T-cell (primary cell): ENCODE measurements around the gene STK39. TPM values are rescaled to one million over a fixed set of nuclear protein-coding genes. Genes with fewer than 3 reads are reported as not detected.

Source experiments
- ATAC-seq, 4 experiments: fragments of 200-7000 bp in 3 of 4; fragments of 150-1000 bp in 1 of 4; cut with Tn5 transposase; replicated peaks in 1 of 4; 1 replicate in 3 of 4; 2 replicates in 1 of 4; pipeline ENCODE4 v1.10.0; 2021; ENCODE audit warnings: moderate library complexity in 3 of 4, mild to moderate bottlenecking in 2 of 4, moderate number of reproducible peaks in 1 of 4
- CTCF ChIA-PET, 2 donors: fragments of 300-600 bp; sonication (Branson Sonifier 250); formaldehyde crosslinking; loops; one replicate each; lab custom pipeline; 2022; ENCODE audit warnings: antibody characterized with exemption in 2 of 2; lab: Charles Lee
- POLR2A ChIA-PET, 2 donors: fragments of 300-600 bp; sonication (Branson Sonifier 250); formaldehyde crosslinking; loops; one replicate each; lab custom pipeline; 2022; ENCODE audit warnings: antibody characterized with exemption in 2 of 2; lab: Charles Lee
- DNase-seq, 35 experiments: peaks; one replicate each; pipeline versions ENCODE4 v3.0.0 to v3.0.0-alpha.2; 2013 to 2023
- H3K27ac ChIP-seq: one replicate; pipeline ENCODE4 v1.5.1; 2013; ENCODE audit warnings: low read length
- H3K27me3 ChIP-seq, 2 experiments: replicated peaks in 1 of 2; 1 replicate in 1 of 2; 2 replicates in 1 of 2; pipeline versions ENCODE4 v1.6.1 to v1.7.0; 2013; ENCODE audit warnings: low read length in 1 of 2, mixed read lengths in 1 of 2; ENCODE audit not compliant: control insufficient read depth in 2 of 2, insufficient read depth in 2 of 2; ENCODE audit errors: extremely low read depth in 1 of 2
- H3K36me3 ChIP-seq, 2 donors: 1 replicate in 1 of 2; 2 replicates in 1 of 2; pipeline versions ENCODE4 v1.6.1 to v1.7.0; 2013; ENCODE audit warnings: low read length in 1 of 2; ENCODE audit not compliant: control insufficient read depth in 2 of 2, insufficient read depth in 1 of 2; ENCODE audit errors: extremely low read depth in 1 of 2
- H3K4me1 ChIP-seq, 2 experiments: 1 replicate in 1 of 2; 2 replicates in 1 of 2; pipeline versions ENCODE4 v1.6.1 to v1.7.0; 2013; ENCODE audit warnings: low read length in 2 of 2, mixed read lengths in 1 of 2; ENCODE audit not compliant: insufficient read depth in 2 of 2, control insufficient read depth in 1 of 2; ENCODE audit errors: extremely low read depth in 1 of 2
- H3K4me3 ChIP-seq, 2 donors: 1 replicate in 1 of 2; 2 replicates in 1 of 2; pipeline versions ENCODE4 v1.5.1 to v1.7.0; 2013; ENCODE audit warnings: mild to moderate bottlenecking in 2 of 2, low read length in 1 of 2, moderate library complexity in 1 of 2; ENCODE audit not compliant: control insufficient read depth in 1 of 2; ENCODE audit errors: extremely low read depth in 1 of 2
- H3K9me3 ChIP-seq: 2 replicates; pipeline ENCODE4 v1.7.0; 2013
- H3K27ac Mint-ChIP-seq, 2 donors: one replicate each; pipeline ENCODE4 v1.8.0; 2020 to 2021; ENCODE audit warnings: mild to moderate bottlenecking in 2 of 2, mixed read lengths in 2 of 2
- H3K27me3 Mint-ChIP-seq, 2 donors: one replicate each; pipeline ENCODE4 v1.8.0; 2021 to 2022; ENCODE audit warnings: mixed read lengths in 2 of 2
- H3K36me3 Mint-ChIP-seq: one replicate; pipeline ENCODE4 v1.8.0; 2021; ENCODE audit warnings: mixed read lengths
- H3K4me1 Mint-ChIP-seq, 3 donors: one replicate each; pipeline ENCODE4 v1.8.0; 2020 to 2022; ENCODE audit warnings: mixed read lengths in 3 of 3, mild to moderate bottlenecking in 1 of 3
- H3K4me3 Mint-ChIP-seq, 3 donors: one replicate each; pipeline ENCODE4 v1.8.0; 2020 to 2022; ENCODE audit warnings: mild to moderate bottlenecking in 3 of 3, mixed read lengths in 3 of 3, moderate library complexity in 3 of 3
- H3K9me3 Mint-ChIP-seq, 3 donors: one replicate each; pipeline ENCODE4 v1.8.0; 2020 to 2022; ENCODE audit warnings: mixed read lengths in 3 of 3
- WGBS: methylation state at CpG from one replicate; pipeline ENCODE4 v1.1.5; 2013; ENCODE audit warnings: missing lambda C conversion rate; ENCODE audit not compliant: insufficient coverage; 5-methylcytosine and 5-hydroxymethylcytosine counted together
- total RNA-seq, 35 experiments: library from RNA in 6 of 35; stranded (reverse) in 6 of 35; fragments of 120-200 nt in 1 of 35; gene quantifications; one replicate each; pipeline versions ENCODE4 v1.2.1 to v1.2.4 and lab custom pipeline; 2013 to 2026

Gene STK39
- total RNA-seq, 5 donors from 2014 or later (not counting 1 experiment from before 2014, with no cell fraction given) = 15.4 to 25.8 (median 21.0) TPM

GRCh38 chr2:168188002-168188401, 59.4 kb downstream of the STK39 start:
- no peaks in the 10 kb centered on the region for H3K9me3 ChIP-seq
- ChIA-PET CTCF (no interaction called here), POLR2A (no interaction called here)
- H3K27me3 ChIP-seq = no peaks in the 10 kb centered on the region
- no peaks in the 10 kb centered on the region for H3K36me3 ChIP-seq
- DNase-seq (no peak), ATAC-seq (no peak)
- no peak overlapping the region for H3K4me3 ChIP-seq
- Mint-ChIP-seq H3K4me1 (peaks cover 50 to 86% (median 79%) of the 10 kb centered on the region in 3 donors), H3K9me3 (no peaks in the 10 kb centered on the region), H3K27ac (no peak overlapping the region), H3K36me3 (peaks cover 8% of the 10 kb centered on the region), H3K4me3 (no peak overlapping the region), H3K27me3 (no peaks in the 10 kb centered on the region)
- H3K27ac ChIP-seq = no peak overlapping the region
- WGBS = no CpG with 5 or more reads among the region's 2 CpGs
- H3K4me1 ChIP-seq = peaks cover 14 to 26% of the 10 kb centered on the region in 2 experiments

GRCh38 chr2:168186452-168186851, 60.9 kb downstream of the STK39 start:
- Mint-ChIP-seq H3K36me3 (peaks cover 15% of the 10 kb centered on the region), H3K27me3 (no peaks in the 10 kb centered on the region), H3K9me3 (no peaks in the 10 kb centered on the region), H3K27ac (no peak overlapping the region), H3K4me1 (peaks cover 49 to 86% (median 79%) of the 10 kb centered on the region in 3 donors), H3K4me3 (no peak overlapping the region)
- ATAC-seq (no peak), DNase-seq (no peak)
- Histone ChIP-seq H3K4me1 (peaks cover 2 to 11% of the 10 kb centered on the region in 2 experiments), H3K27me3 (no peaks in the 10 kb centered on the region), H3K36me3 (peaks cover 0 to 4% of the 10 kb centered on the region in 2 donors), H3K9me3 (no peaks in the 10 kb centered on the region), H3K4me3 (no peak overlapping the region), H3K27ac (no peak overlapping the region)
- POLR2A ChIA-PET = interaction anchor here in 1 of 2 donors (0.5 kb wide), 1 partner anchor 50 kb away, joined by 3 read pairs; no protein-coding TSS in a partner anchor
- CTCF ChIA-PET = no interaction called here
- WGBS = 100% methylated on average over 1 of the region's 2 CpGs

GRCh38 chr2:168185583-168186274, 61.7 kb downstream of the STK39 start:
- ATAC-seq (no peak), DNase-seq (no peak)
- no peak overlapping the region for H3K27ac Mint-ChIP-seq
- CTCF ChIA-PET = no interaction called here
- H3K27me3 Mint-ChIP-seq = no peaks in the 10 kb centered on the region
- no peaks in the 10 kb centered on the region for H3K9me3 Mint-ChIP-seq
- Histone ChIP-seq H3K36me3 (peaks cover 0 to 6% of the 10 kb centered on the region in 2 donors), H3K27ac (no peak overlapping the region), H3K27me3 (no peaks in the 10 kb centered on the region), H3K9me3 (no peaks in the 10 kb centered on the region), H3K4me3 (no peak overlapping the region), H3K4me1 (peaks cover 2 to 8% of the 10 kb centered on the region in 2 experiments)
- POLR2A ChIA-PET = interaction anchor here in 1 of 2 donors (0.5 kb wide), 1 partner anchor 50 kb away, joined by 3 read pairs; no protein-coding TSS in a partner anchor
- peaks cover 49 to 80% (median 72%) of the 10 kb centered on the region in 3 donors for H3K4me1 Mint-ChIP-seq
- peaks cover 21% of the 10 kb centered on the region for H3K36me3 Mint-ChIP-seq
- no peak overlapping the region for H3K4me3 Mint-ChIP-seq

- no peak overlapping the region for H3K4me3 ChIP-seq
- H3K27me3 ChIP-seq = no peaks in the 10 kb centered on the region
- peaks cover 41 to 72% (median 64%) of the 10 kb centered on the region in 3 donors for H3K4me1 Mint-ChIP-seq
- no peak for ATAC-seq
- no peaks in the 10 kb centered on the region for H3K9me3 ChIP-seq
- no peaks in the 10 kb centered on the region for H3K9me3 Mint-ChIP-seq
- no CpG with 5 or more reads among the region's 4 CpGs for WGBS
- H3K4me3 Mint-ChIP-seq = no peak overlapping the region
- no peak overlapping the region for H3K27ac Mint-ChIP-seq
- no peaks in the 10 kb centered on the region for H3K27me3 Mint-ChIP-seq
- ChIA-PET CTCF (interaction anchor here in 1 of 2 donors (0.7 kb wide), 1 partner anchor 66 kb away, joined by 3 read pairs; no protein-coding TSS in a partner anchor), POLR2A (interaction anchor here in 1 of 2 donors (0.5 kb wide), 1 partner anchor 41 kb away, joined by 3 read pairs; no protein-coding TSS in a partner anchor)
- no peak for DNase-seq
- H3K4me1 ChIP-seq = peaks cover under 1 to 2% of the 10 kb centered on the region in 2 experiments
- H3K27ac ChIP-seq = no peak overlapping the region
- H3K36me3 ChIP-seq = peaks cover 0 to 6% of the 10 kb centered on the region in 2 donors
- peaks cover 24% of the 10 kb centered on the region for H3K36me3 Mint-ChIP-seq
Measured at GRCh38 chr2:168184681-168185513, 62.5 kb downstream of the STK39 start.

GRCh38 chr2:168183308-168183997, 63.9 kb downstream of the STK39 start:
- Mint-ChIP-seq H3K9me3 (no peaks in the 10 kb centered on the region), H3K27ac (no peak overlapping the region), H3K4me3 (no peak overlapping the region), H3K36me3 (peaks cover 34% of the 10 kb centered on the region), H3K4me1 (peaks cover 38 to 69% (median 64%) of the 10 kb centered on the region in 3 donors), H3K27me3 (no peaks in the 10 kb centered on the region)
- H3K27me3 ChIP-seq = no peaks in the 10 kb centered on the region
- peaks cover 0 to 10% of the 10 kb centered on the region in 2 donors for H3K36me3 ChIP-seq
- WGBS = 94% methylated on average over 4 of the region's 4 CpGs
- no peak overlapping the region for H3K27ac ChIP-seq
- no peak overlapping the region for H3K4me3 ChIP-seq
- H3K4me1 ChIP-seq = peaks cover 0 to 2% of the 10 kb centered on the region in 2 experiments
- ChIA-PET CTCF (no interaction called here), POLR2A (no interaction called here)
- DNase-seq (no peak), ATAC-seq (no peak)
- H3K9me3 ChIP-seq = no peaks in the 10 kb centered on the region
